Myocyte (in vitro differentiated cells): Measurements from ENCODE around the gene L3MBTL1. TPM values are rescaled to one million over a fixed set of nuclear protein-coding genes. Genes with fewer than 3 reads are reported as not detected.

Experiments
- DNase-seq: peaks from one replicate; pipeline ENCODE4 v3.0.0-alpha.2; 2012; ENCODE audit warnings: low read depth
- total RNA-seq: library from RNA; depleted of rRNA; stranded (reverse); fragments of >200 nt; gene quantifications from 2 replicates; pipeline ENCODE4 v1.2.3, GENCODE V29; 2014

The L3MBTL1 gene
- total RNA-seq, 1 donor from 2014 or later: 8.3 TPM

DNA sequence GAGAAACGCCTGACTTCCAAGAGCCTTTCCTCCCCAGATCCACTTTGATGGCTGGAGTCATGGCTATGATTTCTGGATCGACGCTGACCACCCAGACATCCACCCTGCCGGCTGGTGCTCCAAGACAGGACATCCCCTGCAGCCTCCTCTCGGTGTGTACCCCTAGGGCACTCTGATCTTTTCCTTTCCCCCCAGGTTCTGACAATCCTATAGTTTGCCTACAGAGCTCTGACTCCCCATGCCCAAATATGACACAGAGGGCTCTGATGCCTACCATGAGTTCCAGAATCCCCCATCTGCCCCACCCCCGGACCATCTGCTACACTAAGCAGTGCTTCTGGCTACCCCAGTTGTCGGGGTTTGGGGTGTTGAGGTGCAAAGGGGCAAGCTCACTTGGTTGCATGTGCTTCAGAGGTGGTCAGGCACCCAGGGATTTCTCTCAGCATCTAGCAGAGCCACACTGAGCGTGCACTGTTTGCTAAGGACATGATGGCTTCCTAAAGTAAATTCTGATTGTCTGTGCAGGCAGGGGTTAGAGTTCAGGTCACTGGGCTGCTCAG lies 27.4 kb downstream of the L3MBTL1 start:
- peak; percentile 74 for DNase-seq

DNA sequence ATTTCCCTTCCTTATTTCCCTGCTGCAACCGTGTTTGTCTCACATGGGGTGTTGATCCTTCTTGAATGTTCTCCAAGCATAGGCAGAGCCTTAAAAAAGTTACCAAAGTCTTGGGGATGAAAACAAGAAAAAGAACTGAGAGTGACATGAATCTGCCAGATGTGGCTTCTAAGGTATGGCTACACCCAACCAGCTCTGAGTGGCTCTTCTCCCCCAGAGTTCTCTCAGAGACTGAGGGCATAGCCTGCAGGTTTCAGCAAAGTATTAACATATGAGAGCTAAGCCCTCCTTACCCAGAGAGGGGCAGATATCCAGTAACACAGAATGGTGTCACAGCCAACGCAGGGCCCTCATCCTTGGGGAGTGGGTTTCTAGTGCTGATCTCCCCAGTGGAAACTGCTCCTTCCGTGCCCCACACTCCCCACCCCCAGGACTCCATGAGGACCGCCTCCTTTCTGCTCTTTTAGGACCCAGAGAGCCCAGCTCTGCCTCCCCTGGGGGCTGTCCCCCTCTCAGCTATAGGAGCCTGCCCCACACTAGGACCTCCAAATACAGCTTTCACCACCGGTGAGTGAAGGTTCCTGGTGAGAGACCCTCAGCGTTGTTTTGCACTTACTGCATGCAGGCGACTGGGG lies 28.0 kb downstream of the L3MBTL1 start:
- no peak for DNase-seq

DNA sequence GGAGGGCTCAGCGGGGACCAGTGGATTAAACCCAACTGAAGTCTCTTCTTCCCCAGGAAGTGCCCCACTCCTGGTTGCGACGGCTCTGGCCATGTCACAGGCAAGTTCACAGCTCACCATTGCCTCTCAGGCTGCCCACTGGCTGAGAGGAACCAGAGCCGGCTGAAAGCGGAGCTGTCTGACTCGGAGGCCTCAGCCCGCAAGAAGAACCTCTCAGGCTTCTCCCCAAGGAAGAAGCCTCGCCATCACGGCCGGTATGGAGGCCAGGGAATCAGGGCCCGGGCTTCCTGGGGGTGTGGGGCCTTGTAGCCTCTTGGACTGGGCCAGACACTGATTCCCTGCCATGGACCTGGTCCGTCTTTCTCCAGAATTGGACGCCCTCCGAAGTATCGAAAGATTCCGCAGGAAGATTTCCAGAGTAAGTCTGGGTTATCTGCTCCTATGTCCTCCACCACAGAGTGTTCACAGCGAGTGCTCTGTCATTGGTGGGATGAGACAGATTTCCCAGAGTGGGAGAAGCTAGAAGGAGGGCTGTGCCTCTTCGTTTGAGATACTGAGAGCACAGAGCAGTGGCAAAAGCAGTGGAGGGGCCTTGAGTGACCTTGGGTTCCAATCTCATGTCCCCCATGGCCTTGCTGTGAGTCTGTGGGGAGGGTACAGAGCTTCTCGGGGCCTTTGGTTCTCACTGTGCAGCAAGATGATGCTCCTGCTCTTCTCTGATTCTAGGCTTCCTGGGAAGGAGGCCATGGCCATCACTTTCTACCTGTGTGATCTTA lies 28.7 kb downstream of the L3MBTL1 start:
- DNase-seq: no peak

DNA sequence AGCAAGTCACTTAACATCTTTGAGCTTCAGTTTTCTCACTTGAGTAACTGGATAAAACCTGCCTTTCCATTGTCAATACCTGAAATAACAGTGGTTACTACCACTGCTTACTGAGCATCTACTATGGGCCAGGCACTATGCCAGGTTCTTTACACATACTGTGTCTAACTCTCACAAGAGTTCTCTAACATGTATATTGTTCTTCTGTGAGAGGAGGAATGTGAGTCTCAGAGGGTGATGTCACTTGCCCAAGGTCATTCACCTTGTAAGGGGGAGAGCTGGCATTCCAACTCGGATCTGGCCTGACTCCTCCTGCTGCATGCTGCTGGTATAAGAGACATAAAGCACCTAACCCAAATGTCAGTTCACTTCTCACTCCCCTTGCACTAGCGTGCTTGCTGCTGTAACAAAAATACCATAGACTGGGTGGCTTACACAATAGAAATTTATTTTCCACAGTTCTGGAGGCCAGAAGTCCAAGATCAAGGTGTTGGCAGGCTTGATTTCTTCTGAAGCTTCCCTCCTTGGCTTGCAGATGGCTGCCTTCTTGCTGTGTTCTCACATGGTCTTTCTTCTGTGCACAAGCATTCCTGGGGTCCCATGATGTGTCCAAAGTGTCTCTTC lies 29.4 kb downstream of the L3MBTL1 start:
- no peak for DNase-seq

DNA sequence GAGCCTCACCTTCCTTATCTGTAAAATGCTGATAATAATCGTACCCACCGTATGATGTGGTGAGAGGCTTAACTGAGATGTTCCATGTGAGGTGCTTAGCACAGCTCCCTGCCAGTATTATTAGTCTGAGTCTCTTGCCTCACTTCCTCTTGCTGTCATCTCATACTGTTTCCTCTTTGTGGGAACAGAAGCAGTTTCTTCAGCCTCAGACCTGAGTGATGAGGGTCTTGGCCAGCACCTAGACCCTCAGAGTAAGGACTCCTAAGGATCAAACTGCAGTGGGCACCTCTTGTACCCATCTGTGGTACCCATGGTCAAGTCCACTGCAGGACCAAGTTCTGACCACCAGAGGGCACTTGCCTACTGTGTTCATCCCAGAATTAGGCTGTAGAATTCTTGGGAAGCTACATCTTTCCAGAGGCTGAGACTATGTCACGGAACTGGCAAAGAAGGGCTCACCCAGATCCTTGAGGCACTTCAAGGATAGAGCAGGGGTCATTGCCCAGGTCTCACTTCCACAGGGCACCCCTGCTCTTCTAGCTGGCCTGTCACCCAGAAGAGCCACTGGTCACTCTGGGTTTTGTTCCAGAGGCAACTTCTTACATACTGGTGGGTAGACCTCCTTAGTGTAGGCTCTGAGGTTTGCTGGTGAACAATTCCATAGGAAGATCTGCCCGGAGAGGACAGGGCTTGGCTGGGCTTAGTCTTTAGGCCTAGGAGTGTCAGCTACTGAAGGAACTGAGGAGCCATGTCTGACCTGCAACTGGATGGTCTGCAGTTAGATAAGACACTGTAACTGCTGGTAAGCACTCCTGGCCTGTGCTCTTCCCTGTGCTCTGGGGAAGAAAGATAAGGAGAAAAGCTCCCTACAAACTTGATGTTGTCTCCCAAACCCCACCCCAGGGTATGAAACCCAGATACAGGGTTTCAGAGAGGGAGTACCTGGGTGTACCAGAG lies 30.7 kb downstream of the L3MBTL1 start:
- peak; percentile 73 for DNase-seq

DNA sequence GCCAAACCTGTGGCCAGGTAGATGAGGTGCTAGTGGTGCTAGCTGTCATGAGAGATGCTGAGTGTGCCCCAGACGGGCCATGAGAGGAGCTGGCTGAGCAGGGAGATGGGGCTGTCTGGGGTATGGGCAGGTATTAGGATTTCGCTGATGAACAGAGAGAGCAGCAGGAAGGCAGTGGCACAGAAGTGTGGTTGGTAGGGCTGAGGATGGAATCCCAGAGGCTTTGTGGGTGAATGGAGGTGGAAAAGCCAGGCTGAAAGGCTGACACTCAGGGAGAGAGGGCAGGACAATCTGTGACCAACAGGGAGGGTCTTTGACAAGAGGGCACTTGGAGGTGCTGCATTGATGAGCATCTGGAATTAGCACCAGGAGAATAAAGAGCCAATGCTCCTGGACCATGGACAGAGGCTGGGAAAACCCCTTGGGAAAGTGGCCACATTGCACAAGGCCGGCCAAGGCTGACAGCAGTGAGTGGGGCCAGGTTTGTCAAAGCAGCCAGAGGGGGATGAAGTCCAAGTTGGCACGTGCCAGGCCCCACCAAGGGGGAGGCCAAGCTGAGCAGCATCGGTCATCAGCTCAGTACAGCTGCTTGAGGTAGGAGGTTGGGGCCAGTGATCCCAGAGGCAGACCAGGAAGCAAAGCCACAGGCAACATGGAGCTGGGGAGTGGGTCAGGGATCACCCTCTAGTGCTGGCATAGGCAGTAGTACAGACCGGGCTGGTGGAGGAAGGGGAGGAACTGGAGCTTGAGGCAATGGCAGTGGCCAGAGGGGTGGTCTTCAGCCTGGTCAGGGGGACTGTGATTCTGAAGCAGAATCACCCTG lies 31.6 kb downstream of the L3MBTL1 start:
- DNase-seq: peak; percentile 32

DNA sequence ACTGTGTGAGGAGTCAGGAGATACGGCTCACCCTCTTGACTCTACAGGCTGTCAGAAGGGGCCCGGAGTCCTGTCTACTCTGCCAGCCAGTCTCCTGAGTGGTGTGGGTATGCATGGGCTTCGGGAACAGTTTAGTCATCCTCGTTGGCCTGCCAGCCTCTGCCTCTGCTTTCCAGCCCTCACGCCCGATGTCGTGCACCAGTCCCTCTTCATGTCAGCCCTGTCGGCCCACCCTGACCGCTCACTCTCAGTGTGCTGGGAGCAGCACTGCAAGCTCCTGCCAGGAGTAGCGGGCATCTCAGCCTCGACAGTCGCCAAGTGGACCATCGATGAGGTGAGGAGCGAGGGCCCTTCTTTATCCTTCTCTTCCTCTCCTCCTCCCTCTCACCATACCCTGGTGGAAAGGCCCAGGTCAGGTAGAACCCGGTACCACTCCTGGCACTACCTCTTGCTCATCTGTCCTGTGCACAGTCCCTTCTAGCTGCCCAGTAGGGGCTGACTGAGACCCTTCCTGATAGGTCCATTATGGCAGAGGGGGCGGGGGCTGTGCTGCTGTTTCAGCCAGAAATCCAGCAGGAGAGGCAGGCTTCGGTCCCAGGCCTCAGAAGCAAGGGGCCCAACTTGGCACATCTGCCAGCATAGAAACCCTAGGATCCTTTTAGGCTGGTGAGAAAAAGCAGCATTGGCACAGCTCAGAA lies 32.6 kb downstream of the L3MBTL1 start:
- DNase-seq: no peak

DNA sequence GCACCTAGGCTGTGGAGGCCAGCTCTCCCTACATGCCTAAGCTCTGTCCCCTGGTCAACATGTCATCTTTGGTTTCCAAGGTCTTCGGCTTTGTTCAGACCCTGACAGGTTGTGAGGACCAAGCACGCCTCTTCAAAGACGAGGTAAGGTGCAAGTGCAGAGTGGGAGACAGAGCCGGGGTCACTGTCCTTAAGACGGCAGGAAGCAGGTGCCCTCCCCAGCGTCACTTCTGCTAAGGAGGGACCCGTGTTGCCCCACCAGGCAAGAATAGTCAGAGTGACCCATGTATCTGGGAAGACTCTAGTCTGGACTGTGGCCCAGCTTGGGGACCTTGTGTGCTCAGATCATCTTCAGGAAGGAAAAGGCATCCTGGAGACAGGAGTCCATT lies 33.2 kb downstream of the L3MBTL1 start:
- no peak for DNase-seq

DNA sequence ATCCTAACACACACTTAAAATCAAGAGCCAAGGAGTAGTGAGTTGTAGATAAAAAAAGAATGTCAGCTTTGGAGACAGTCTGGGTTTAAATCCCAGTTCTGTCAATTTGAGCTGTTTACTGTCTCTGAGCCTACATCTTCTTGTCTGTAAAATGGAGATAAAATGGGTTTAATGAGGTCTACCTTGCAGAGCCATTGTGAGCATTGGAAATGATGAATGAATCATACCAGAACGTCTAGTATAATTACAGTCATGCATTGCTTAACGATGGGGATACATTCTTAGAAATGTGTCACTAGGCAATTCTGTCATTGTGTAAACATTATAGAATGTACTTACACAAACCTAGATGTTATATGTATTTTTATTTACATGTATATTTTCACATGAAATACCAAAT lies 33.7 kb downstream of the L3MBTL1 start:
- no peak for DNase-seq

DNA sequence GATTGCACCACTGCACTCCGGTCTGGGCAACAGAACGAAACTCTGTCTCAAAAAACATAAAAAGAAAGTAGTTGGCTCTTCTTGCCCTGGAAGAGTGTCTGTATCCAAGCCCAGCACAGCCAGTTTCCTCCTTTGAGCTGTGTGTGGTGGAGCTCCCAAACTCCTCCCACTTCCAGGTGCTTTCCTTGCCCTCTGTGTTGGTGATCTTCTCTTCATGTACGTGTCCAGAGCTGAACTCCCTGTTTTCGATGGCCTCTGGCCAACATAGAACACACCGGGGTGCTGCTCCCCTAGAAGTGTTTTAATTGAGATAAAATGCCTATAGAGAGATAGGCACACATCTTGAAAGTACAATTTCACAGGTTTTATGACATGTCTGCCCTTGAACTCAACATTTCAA lies 34.7 kb downstream of the L3MBTL1 start:
- DNase-seq: no peak

DNA sequence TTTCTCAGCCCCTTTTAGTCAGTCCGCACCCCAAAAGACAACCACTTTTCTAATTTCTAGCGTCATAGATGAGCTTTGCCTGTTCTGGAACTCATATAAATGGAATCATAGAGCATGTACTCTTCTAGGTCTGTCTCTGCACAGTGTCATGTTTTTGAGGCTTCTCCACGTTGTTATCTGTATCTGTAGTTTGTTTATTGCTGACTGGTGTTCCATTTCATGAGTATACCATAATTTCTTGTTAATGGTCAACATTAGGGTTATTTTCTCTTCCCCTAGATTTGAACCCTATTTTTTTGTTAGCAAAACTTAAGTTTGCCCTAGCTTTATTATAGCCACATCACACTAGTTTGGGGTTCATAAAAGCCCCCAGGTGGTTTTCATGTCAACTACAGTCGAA lies 35.2 kb downstream of the L3MBTL1 start:
- no peak for DNase-seq

DNA sequence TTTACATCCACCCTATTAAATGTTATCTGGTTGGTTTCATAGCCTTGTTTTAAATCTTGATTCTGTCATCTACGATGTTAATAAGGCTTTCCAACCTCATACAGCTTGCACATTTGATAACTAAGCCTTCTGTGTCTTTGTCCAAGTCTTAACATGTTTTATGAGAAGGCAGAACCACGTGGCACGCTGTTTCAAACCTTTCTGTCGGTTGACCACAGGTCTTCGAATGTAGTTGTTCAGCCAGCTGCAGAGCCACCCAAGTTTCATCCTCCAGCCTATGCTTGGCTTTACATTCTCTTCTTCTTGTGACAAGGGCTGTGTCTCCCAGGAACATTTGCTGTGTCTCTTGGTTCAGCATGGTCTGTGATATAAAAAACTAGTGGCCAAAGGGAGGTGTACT lies 35.6 kb downstream of the L3MBTL1 start:
- no peak for DNase-seq

DNA sequence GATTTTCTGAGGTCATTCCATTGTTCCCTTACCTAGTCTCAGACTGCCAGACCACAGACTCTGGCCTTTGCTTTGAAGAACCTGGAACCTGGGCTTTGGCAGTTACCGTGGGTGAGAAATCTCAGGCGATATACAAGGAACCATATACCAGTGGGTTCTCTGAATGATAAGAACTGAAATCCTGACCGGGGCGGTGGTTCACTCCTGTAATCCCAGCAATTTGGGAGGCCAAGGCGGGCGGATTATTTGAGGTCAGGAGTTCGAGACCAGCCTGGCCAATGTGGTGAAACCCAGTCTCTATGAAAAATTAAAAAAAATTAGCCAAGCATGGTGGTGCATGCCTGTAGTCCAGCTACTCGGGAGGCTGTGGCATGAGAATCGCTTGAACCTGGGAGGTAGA lies 37.0 kb downstream of the L3MBTL1 start:
- no peak for DNase-seq

DNA sequence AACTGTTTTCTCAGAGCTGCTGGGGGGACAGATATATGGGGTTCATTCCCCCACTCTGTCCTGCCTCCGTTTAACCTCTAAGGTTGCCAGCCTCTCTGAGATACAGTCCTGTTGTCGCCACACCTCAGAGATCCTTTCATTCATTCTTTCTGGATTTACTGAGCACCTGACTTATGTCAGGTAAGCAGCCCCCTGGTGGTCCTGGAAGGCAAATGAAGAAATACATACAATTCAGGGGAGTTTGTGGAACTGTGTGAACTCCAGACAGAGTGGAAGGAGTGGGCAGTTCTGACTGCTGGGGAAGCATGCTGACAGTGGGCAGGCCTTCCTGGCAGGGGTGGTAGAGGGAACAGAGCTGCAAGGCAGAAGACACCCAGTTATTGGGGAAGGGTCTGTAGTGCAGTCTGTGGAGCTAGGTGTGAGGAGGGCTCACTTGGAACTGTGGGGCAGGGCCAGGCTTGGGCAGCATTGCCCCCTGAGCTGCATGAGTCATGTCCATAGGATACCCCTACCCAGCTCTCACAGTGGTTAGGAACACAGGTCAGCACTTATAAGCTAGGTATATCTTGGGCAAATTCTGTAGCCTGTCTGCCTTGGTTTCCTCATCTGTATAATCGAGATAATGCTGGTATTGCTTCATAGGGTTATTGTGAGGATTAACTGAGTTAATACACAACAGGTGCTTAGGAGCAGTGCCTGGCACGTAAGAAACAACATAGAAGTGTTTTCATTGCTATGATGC lies 38.5 kb downstream of the L3MBTL1 start:
- DNase-seq: no peak

DNA sequence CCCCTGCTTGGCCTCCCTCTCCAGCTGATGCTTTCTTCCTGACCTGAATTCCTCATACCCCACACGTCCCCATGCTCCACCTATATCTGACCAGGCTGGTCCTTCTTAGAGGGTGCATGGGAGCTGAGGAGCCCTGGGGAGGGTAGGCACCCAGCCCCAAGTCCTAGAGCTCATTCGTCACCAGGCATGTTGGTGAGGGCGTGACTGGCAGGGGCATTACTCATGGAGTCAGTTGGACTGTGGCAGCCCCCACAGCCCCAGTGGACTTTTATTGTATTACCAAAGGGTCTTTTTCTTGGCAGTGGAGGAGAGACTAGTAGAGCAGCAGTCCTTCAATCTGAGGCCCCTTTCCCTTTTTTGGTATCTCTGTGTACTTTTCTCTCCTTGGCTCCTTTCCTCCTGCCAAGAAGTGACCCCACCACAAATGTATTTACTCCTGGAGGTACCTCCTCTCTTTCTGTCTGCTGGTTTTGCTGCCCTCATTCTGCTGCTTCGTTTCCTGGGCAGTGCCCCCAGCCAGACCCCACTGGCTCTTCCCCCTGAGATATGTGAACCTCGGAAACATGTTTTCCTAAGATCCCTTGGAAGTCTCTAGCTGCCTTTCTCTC lies 40.9 kb downstream of the L3MBTL1 start:
- DNase-seq: no peak

DNA sequence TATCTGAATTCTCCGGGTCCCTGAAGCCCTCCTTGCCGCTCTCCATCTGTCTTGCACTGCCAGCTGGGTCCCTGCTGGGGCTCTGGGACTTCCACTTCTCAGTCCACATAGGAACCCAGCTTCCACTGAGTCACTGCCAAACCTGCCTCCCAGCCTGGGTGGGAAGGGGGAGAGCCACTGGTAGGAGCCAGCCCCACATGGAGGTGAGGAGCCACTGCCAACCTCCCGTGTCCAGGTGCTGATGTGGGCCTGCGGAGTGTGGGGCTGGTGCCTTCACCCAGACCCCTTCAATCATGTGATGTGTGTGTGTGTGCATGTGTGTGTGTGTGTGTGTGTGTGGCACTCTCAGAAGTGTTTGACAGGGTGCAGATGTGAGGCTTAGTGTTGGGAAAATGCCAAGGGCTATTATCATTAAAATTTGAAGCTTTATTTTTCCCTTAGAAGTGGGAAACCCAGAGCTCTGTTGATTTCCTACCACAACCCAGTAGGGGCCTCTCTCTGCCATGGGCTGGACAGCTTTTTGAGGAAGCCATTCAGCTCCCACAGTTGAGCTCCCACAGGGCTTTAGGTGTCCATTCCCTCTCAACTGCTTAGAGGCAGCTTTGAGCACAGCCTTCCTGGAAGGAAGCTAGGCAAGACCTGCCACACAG lies 42.0 kb downstream of the L3MBTL1 start:
- DNase-seq: no peak

DNA sequence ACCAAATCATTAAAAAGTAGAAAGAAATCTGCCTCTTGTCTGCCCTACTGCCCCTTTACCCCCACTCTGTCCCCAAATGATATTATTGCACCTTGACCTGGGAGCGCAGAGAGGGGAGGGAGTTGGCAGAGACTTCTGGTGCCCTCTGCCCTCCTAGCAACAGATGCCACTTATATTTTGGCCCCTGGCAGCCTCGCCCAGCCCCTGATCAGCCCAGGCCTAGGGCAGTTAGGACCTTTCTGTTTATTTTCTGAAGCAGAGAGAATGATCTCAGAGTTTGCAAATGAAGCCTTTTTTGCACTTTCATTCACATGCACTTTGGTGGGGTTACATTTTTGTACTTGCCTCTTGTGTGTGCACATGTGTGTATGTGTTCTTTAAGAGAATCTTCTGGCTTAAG lies 43.0 kb downstream of the L3MBTL1 start:
- no peak for DNase-seq

DNA sequence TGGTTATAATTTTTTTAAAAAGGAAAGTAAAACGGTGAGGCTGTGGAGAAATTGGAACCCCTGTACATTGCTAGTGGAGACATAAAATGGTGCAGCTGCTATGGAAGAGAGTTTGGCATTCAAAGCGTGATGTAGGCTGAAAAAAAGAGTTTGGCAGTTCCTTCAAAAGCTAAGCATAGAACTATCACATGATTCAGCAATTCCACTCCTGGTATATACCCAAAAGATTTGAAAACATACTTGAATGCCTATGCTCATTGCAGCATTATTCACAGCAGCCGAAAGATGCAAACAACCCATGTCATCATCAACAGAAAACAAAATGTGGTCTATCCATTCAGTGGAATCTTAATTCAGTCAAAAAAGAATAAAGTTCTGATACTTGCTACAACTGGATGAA lies 46.9 kb downstream of the L3MBTL1 start:
- DNase-seq: no peak
